ENCODE data around the gene CST8. TPM values are rescaled to one million over a fixed set of nuclear protein-coding genes. Genes with fewer than 3 reads are reported as not detected.

Gene CST8
- total RNA-seq, 1 donor from 2014 or later = not detected

GRCh38 chr20:23519556-23519955, 28.6 kb downstream of the CST8 start:
- Histone ChIP-seq H3K36me3 (no peaks in the 10 kb centered on the region), H3K4me1 (no peaks in the 10 kb centered on the region), H3K27ac (no peak overlapping the region), H3K9me3 (no peaks in the 10 kb centered on the region), H3K27me3 (no peaks in the 10 kb centered on the region), H3K4me3 (no peak overlapping the region)
- DNase-seq (ENCODE audit: extremely low spot score in 2 of 2) = no peak
- TF ChIP-seq POLR2AphosphoS5 (IDR thresholded peaks at IDR 0.05; ENCODE audit: insufficient read depth in 1 of 2, low read depth in 1 of 2) (no peak), CTCF (IDR thresholded peaks at IDR 0.05) (no peak), POLR2A (IDR thresholded peaks at IDR 0.05) (no peak)
- intact Hi-C loops (cut with DNase I) = no loop called here

GRCh38 chr20:23520185-23520584, 29.3 kb downstream of the CST8 start:
- Histone ChIP-seq H3K27ac (no peak overlapping the region), H3K9me3 (no peaks in the 10 kb centered on the region), H3K27me3 (no peaks in the 10 kb centered on the region), H3K4me1 (no peaks in the 10 kb centered on the region), H3K36me3 (no peaks in the 10 kb centered on the region), H3K4me3 (no peak overlapping the region)
- no peak for DNase-seq (ENCODE audit: extremely low spot score in 2 of 2)
- intact Hi-C loops (cut with DNase I) = no loop called here
- TF ChIP-seq POLR2AphosphoS5 (IDR thresholded peaks at IDR 0.05; ENCODE audit: insufficient read depth in 1 of 2, low read depth in 1 of 2) (no peak), POLR2A (IDR thresholded peaks at IDR 0.05) (no peak), CTCF (IDR thresholded peaks at IDR 0.05) (no peak)

- intact Hi-C loops (cut with DNase I) = no loop called here
- Histone ChIP-seq H3K27ac (no peak overlapping the region), H3K4me3 (no peak overlapping the region), H3K27me3 (no peaks in the 10 kb centered on the region), H3K9me3 (no peaks in the 10 kb centered on the region), H3K4me1 (no peaks in the 10 kb centered on the region), H3K36me3 (no peaks in the 10 kb centered on the region)
- no peak for DNase-seq (ENCODE audit: extremely low spot score in 2 of 2)
- TF ChIP-seq POLR2AphosphoS5 (IDR thresholded peaks at IDR 0.05; ENCODE audit: insufficient read depth in 1 of 2, low read depth in 1 of 2) (no peak), POLR2A (IDR thresholded peaks at IDR 0.05) (no peak), CTCF (IDR thresholded peaks at IDR 0.05) (no peak)
These were observed 33.2 kb downstream of the CST8 start for GRCh38 chr20:23524146-23524545.

GRCh38 chr20:23526850-23527249, 35.9 kb downstream of the CST8 start:
- Histone ChIP-seq H3K36me3 (no peaks in the 10 kb centered on the region), H3K9me3 (no peaks in the 10 kb centered on the region), H3K27me3 (no peaks in the 10 kb centered on the region), H3K27ac (no peak overlapping the region), H3K4me1 (no peaks in the 10 kb centered on the region), H3K4me3 (no peak overlapping the region)
- intact Hi-C loops (cut with DNase I) = no loop called here
- DNase-seq (ENCODE audit: extremely low spot score in 2 of 2) = no peak
- TF ChIP-seq CTCF (IDR thresholded peaks at IDR 0.05) = no peak
- TF ChIP-seq POLR2AphosphoS5 (IDR thresholded peaks at IDR 0.05; ENCODE audit: insufficient read depth in 1 of 2, low read depth in 1 of 2) = no peak
- no peak for TF ChIP-seq POLR2A (IDR thresholded peaks at IDR 0.05)

- H3K27ac ChIP-seq = no peak overlapping the region
- intact Hi-C loops (cut with DNase I) = no loop called here
These were observed 38.0 kb downstream of the CST8 start for GRCh38 chr20:23528867-23529431.

More at GRCh38 chr20:23528867-23529431, 38.0 kb downstream of the CST8 start:
- Histone ChIP-seq H3K27me3 (no peaks in the 10 kb centered on the region), H3K36me3 (no peaks in the 10 kb centered on the region), H3K4me1 (no peaks in the 10 kb centered on the region), H3K4me3 (no peak overlapping the region), H3K9me3 (no peaks in the 10 kb centered on the region)
- no peak for TF ChIP-seq CTCF (IDR thresholded peaks at IDR 0.05)
- TF ChIP-seq POLR2A (IDR thresholded peaks at IDR 0.05) = no peak
- TF ChIP-seq POLR2AphosphoS5 (IDR thresholded peaks at IDR 0.05; ENCODE audit: insufficient read depth in 1 of 2, low read depth in 1 of 2) = no peak
- DNase-seq (ENCODE audit: extremely low spot score in 2 of 2) = no peak
